ENCODE results near the gene EZH1. TPM values are rescaled to one million over a fixed set of nuclear protein-coding genes. Genes with fewer than 3 reads are reported as not detected.

Gene EZH1
- total and polyA plus RNA-seq, 4 donors, result 28.7 to 53.5 (median 42.8) TPM

DNA sequence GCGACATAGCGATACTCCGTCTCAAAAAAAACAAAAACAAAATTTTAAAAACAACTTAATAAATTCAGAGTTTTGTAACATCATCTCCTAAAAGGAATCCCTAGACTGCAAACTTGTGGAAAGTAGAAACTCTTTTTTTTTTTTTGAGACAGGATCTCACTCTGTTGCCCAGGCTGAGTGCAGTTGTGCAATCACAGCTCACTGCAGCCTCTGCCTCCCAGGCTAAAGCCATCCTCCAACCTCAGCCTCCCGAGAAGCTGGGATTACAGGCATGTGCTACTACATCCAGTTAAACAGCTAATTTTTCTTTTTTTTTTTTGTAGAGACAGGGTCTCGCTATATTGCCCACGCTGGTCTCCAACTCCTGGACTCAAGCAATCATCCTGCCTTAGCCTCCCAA, 19.7 kb downstream of the EZH1 start:
- Histone ChIP-seq H3K27ac (ENCODE audit: low read depth, low read length) (no peak overlapping the region), H3K36me3 (ENCODE audit: control insufficient read depth, insufficient read depth, low read length) (peaks cover 60% of the 10 kb centered on the region), H3K9me3 (ENCODE audit: control insufficient read depth, insufficient read depth, low read length) (no peaks in the 10 kb centered on the region), H3K4me3 (ENCODE audit: low read depth, low read length) (no peak overlapping the region), H3K4me1 (ENCODE audit: control insufficient read depth, insufficient read depth, low read length) (no peaks in the 10 kb centered on the region), H3K27me3 (ENCODE audit: control insufficient read depth, insufficient read depth, low read length) (no peaks in the 10 kb centered on the region)
- 100% methylated on average over 3 of the region's 6 CpGs for WGBS (ENCODE audit: insufficient coverage)
- DNase-seq (ENCODE audit: low read depth in 4 of 6, low spot score in 6 of 6), result no peak

DNA sequence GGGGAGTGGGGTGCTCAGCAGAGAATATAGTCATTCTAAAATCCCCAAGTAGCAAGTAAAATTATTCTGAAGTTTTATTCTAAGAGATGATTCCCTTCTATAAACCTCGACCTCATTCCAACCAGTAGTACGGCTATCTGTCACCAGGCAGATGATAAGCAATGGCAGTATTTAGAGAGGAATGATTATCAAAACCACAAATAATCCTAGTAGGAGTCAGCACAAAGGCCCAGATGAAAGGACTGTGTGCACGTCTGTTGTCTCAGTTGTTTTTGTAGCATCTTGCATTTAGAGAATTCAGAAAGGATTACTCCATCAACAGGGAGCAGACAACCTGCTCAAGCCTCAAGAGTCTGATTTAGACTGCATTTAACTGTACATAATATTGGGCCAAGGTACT, 21.2 kb downstream of the EZH1 start:
- Histone ChIP-seq H3K4me3 (ENCODE audit: low read depth, low read length) (no peak overlapping the region), H3K9me3 (ENCODE audit: control insufficient read depth, insufficient read depth, low read length) (no peaks in the 10 kb centered on the region), H3K27ac (ENCODE audit: low read depth, low read length) (no peak overlapping the region), H3K36me3 (ENCODE audit: control insufficient read depth, insufficient read depth, low read length) (peaks cover 58% of the 10 kb centered on the region), H3K4me1 (ENCODE audit: control insufficient read depth, insufficient read depth, low read length) (no peaks in the 10 kb centered on the region), H3K27me3 (ENCODE audit: control insufficient read depth, insufficient read depth, low read length) (no peaks in the 10 kb centered on the region)
- WGBS (ENCODE audit: insufficient coverage), result no CpG with 5 or more reads among the region's 3 CpGs
- DNase-seq (ENCODE audit: low read depth in 4 of 6, low spot score in 6 of 6), result no peak

DNA sequence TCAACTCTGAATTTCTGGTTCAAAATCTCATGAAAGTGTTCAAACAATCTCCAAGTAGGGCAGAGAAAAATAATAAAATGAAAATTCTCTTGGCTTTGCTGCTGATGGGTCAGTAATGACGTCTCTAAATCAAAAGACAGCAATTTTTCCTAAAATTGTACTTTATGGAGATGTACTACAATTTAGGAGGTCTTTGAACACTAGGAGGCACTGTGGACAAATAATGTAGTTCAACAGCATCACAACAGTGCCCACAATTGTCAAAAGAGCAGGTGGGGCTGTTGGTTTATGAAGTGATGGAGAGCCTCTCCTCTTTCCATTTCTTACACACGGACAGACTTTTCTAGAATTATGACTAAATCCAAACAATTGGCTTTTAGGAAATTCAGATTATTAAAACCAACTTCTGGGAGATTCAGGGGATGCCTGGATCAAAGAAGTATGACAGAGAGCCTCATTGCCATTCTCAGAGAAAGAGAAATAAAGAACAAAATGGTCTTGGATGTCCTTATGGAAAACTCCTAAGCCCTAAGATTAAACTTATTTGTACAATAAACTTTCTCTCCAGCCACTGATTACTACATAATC, 23.8 kb downstream of the EZH1 start:
- H3K4me3 ChIP-seq (ENCODE audit: low read depth, low read length), result no peak overlapping the region
- H3K27me3 ChIP-seq (ENCODE audit: control insufficient read depth, insufficient read depth, low read length), result no peaks in the 10 kb centered on the region
- no peaks in the 10 kb centered on the region for H3K9me3 ChIP-seq (ENCODE audit: control insufficient read depth, insufficient read depth, low read length)
- no CpG with 5 or more reads among the region's 2 CpGs for WGBS (ENCODE audit: insufficient coverage)
- H3K4me1 ChIP-seq (ENCODE audit: control insufficient read depth, insufficient read depth, low read length), result no peaks in the 10 kb centered on the region
- peak in 5 of 6 donors; percentile 28 to 89 (median 57) for DNase-seq (ENCODE audit: low read depth in 4 of 6, low spot score in 6 of 6)
- peaks cover 53% of the 10 kb centered on the region for H3K36me3 ChIP-seq (ENCODE audit: control insufficient read depth, insufficient read depth, low read length)
- H3K27ac ChIP-seq (ENCODE audit: low read depth, low read length), result no peak overlapping the region

DNA sequence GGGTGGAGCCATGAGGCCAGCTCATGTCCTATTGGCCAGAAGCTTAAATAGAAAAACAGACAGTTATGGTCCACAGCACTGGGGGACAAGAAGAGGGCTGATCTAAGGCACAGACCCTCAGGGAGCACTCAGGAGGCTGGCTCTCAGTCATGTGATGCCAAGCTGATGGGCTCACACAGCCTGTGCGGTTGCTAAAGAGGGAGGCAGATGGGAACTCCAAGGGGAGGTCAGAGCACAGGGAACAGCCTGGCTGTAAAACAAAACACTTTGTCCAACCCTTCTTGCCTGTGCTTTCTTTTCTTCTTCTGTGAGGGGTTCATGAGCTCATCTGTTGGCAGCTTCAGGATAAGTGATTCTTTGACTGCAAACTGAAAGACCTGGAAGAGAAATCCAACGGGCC, 35.3 kb downstream of the EZH1 start:
- Histone ChIP-seq H3K9me3 (ENCODE audit: control insufficient read depth, insufficient read depth, low read length) (no peaks in the 10 kb centered on the region), H3K27ac (ENCODE audit: low read depth, low read length) (no peak overlapping the region), H3K4me3 (ENCODE audit: low read depth, low read length) (no peak overlapping the region), H3K4me1 (ENCODE audit: control insufficient read depth, insufficient read depth, low read length) (no peaks in the 10 kb centered on the region), H3K36me3 (ENCODE audit: control insufficient read depth, insufficient read depth, low read length) (peaks cover 90% of the 10 kb centered on the region), H3K27me3 (ENCODE audit: control insufficient read depth, insufficient read depth, low read length) (no peaks in the 10 kb centered on the region)
- DNase-seq (ENCODE audit: low read depth in 4 of 6, low spot score in 6 of 6), result peak in 1 of 6 donors; percentile 34
- WGBS (ENCODE audit: insufficient coverage), result 67% methylated on average over 2 of the region's 2 CpGs

DNA sequence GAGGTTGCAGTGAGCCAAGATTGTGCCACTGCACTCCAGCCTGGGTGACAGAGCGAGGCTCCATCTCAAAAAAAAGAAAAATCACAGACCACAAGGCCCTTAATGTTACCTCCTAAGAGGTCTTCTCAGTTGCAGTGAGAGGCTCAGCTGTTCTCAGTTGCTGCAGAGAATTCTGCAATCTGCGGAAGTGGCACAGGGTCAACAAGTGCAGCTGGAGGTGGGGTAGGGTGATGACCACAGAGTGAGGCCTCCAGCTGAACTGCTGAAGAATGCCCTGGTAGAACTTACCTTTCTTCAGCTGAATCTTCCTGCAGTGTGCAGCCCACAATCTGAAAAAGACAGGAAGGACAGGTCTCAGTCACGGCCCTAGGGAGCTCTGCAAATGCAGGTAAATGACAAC, 36.3 kb downstream of the EZH1 start:
- H3K27me3 ChIP-seq (ENCODE audit: control insufficient read depth, insufficient read depth, low read length), result no peaks in the 10 kb centered on the region
- no peak overlapping the region for H3K27ac ChIP-seq (ENCODE audit: low read depth, low read length)
- no peak for DNase-seq (ENCODE audit: low read depth in 4 of 6, low spot score in 6 of 6)
- no peaks in the 10 kb centered on the region for H3K9me3 ChIP-seq (ENCODE audit: control insufficient read depth, insufficient read depth, low read length)
- H3K4me1 ChIP-seq (ENCODE audit: control insufficient read depth, insufficient read depth, low read length), result no peaks in the 10 kb centered on the region
- WGBS (ENCODE audit: insufficient coverage), result 100% methylated on average over 2 of the region's 3 CpGs
- H3K36me3 ChIP-seq (ENCODE audit: control insufficient read depth, insufficient read depth, low read length), result peaks cover 97% of the 10 kb centered on the region
- H3K4me3 ChIP-seq (ENCODE audit: low read depth, low read length), result no peak overlapping the region

DNA sequence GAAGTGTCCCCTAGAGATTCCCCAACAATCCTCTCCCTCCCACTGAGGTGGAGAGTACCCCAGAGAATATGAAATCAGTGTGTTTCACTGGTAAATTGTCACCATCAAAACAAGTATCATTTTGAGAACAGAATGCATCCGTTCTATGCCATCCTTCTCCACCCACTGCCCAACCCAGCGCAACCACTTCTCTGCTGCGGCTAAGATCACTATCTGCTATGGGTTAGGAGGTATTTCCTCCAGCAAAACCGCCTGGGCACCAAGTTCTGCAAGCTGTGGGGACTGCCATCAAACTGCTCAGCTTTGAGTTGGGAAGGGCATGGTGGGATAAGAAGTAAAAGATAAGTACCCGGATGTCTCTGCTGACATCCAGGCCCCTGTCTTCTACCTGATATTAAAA, 38.1 kb downstream of the EZH1 start:
- no peak for DNase-seq (ENCODE audit: low read depth in 4 of 6, low spot score in 6 of 6)
- Histone ChIP-seq H3K9me3 (ENCODE audit: control insufficient read depth, insufficient read depth, low read length) (no peaks in the 10 kb centered on the region), H3K27me3 (ENCODE audit: control insufficient read depth, insufficient read depth, low read length) (no peaks in the 10 kb centered on the region), H3K4me1 (ENCODE audit: control insufficient read depth, insufficient read depth, low read length) (no peaks in the 10 kb centered on the region), H3K27ac (ENCODE audit: low read depth, low read length) (no peak overlapping the region), H3K36me3 (ENCODE audit: control insufficient read depth, insufficient read depth, low read length) (peaks cover 98% of the 10 kb centered on the region), H3K4me3 (ENCODE audit: low read depth, low read length) (no peak overlapping the region)
- no CpG with 5 or more reads among the region's 5 CpGs for WGBS (ENCODE audit: insufficient coverage)

DNA sequence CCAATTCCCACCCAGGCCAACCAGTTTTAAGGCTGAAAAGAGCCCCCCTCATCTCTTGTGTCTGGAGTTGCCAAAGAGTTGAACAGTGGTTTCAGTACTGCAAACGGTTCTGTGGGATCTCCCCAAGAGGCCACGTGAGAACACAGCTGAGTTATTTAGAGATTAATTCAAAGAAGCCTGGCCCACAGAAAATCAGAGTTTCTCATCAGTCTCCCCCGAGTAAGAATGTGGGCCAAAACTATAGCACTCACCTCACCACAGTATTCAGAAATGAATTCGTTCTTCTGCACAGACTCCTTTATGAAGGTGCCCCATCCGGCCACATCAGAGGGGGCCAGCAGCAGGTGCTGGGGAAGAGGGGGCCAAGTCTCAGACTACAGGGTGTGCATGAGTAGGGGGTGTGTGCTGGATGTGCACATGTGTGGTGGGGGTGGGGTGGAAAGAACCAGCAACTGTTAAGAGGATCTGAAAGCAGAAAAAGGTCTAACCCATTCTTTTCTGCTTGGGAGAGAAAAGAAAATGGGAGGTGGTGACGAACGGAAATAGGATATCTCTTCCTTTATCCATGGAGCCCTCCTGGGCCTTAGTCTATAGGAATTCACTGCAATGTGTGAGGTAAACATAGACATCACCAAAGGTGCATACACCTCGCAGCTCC, 39.9 kb downstream of the EZH1 start:
- Histone ChIP-seq H3K4me3 (ENCODE audit: low read depth, low read length) (no peak overlapping the region), H3K36me3 (ENCODE audit: control insufficient read depth, insufficient read depth, low read length) (peaks cover 92% of the 10 kb centered on the region), H3K9me3 (ENCODE audit: control insufficient read depth, insufficient read depth, low read length) (no peaks in the 10 kb centered on the region), H3K27me3 (ENCODE audit: control insufficient read depth, insufficient read depth, low read length) (no peaks in the 10 kb centered on the region), H3K27ac (ENCODE audit: low read depth, low read length) (no peak overlapping the region), H3K4me1 (ENCODE audit: control insufficient read depth, insufficient read depth, low read length) (no peaks in the 10 kb centered on the region)
- no peak for DNase-seq (ENCODE audit: low read depth in 4 of 6, low spot score in 6 of 6)
- WGBS (ENCODE audit: insufficient coverage), result 100% methylated on average over 2 of the region's 8 CpGs

DNA sequence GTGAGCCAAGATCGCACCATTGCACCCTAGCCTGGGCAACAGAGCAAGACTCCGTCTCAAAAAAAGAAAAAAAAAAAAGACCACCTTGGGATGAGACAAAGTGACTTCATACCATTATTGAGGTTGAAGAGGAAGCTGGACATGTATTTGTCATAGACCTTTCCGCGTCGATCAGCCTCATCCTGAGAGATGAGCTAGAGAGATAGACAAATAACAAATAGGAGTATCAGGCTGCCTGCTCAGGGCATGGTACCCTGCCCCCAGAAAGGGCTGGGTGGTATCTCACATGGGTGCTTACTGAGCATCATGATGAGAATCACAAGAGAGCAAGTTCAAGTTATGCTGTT, 40.4 kb downstream of the EZH1 start:
- no peak overlapping the region for H3K27ac ChIP-seq (ENCODE audit: low read depth, low read length)
- WGBS (ENCODE audit: insufficient coverage), result no CpG with 5 or more reads among the region's 5 CpGs
- peaks cover 87% of the 10 kb centered on the region for H3K36me3 ChIP-seq (ENCODE audit: control insufficient read depth, insufficient read depth, low read length)
- H3K9me3 ChIP-seq (ENCODE audit: control insufficient read depth, insufficient read depth, low read length), result no peaks in the 10 kb centered on the region
- DNase-seq (ENCODE audit: low read depth in 4 of 6, low spot score in 6 of 6), result no peak
- no peaks in the 10 kb centered on the region for H3K27me3 ChIP-seq (ENCODE audit: control insufficient read depth, insufficient read depth, low read length)
- no peaks in the 10 kb centered on the region for H3K4me1 ChIP-seq (ENCODE audit: control insufficient read depth, insufficient read depth, low read length)
- H3K4me3 ChIP-seq (ENCODE audit: low read depth, low read length), result no peak overlapping the region

DNA sequence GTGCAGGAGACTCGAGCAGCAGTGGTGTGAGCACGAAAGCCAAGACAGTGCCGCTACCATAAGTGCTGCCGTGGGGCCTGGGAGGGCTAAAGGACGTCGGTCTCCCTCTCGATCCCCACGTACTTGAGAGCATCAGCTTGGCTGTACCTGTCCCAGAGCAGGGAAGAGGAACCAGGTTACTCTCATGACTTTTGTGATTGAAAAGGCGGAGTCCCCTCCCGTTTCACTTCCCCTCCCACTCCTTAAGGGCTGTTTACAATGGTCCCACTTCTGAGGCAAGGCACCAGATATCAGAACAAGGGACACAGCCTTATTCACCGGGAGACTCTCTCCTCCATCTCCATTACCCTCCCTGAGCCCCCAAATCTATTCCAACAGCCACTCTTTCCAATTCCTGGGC, 42.4 kb downstream of the EZH1 start:
- H3K4me3 ChIP-seq (ENCODE audit: low read depth, low read length), result no peak overlapping the region
- H3K9me3 ChIP-seq (ENCODE audit: control insufficient read depth, insufficient read depth, low read length), result no peaks in the 10 kb centered on the region
- H3K36me3 ChIP-seq (ENCODE audit: control insufficient read depth, insufficient read depth, low read length), result peaks cover 84% of the 10 kb centered on the region
- no peaks in the 10 kb centered on the region for H3K4me1 ChIP-seq (ENCODE audit: control insufficient read depth, insufficient read depth, low read length)
- DNase-seq (ENCODE audit: low read depth in 4 of 6, low spot score in 6 of 6), result no peak
- H3K27me3 ChIP-seq (ENCODE audit: control insufficient read depth, insufficient read depth, low read length), result no peaks in the 10 kb centered on the region
- no peak overlapping the region for H3K27ac ChIP-seq (ENCODE audit: low read depth, low read length)
- 92% methylated on average over 11 of the region's 11 CpGs for WGBS (ENCODE audit: insufficient coverage)

DNA sequence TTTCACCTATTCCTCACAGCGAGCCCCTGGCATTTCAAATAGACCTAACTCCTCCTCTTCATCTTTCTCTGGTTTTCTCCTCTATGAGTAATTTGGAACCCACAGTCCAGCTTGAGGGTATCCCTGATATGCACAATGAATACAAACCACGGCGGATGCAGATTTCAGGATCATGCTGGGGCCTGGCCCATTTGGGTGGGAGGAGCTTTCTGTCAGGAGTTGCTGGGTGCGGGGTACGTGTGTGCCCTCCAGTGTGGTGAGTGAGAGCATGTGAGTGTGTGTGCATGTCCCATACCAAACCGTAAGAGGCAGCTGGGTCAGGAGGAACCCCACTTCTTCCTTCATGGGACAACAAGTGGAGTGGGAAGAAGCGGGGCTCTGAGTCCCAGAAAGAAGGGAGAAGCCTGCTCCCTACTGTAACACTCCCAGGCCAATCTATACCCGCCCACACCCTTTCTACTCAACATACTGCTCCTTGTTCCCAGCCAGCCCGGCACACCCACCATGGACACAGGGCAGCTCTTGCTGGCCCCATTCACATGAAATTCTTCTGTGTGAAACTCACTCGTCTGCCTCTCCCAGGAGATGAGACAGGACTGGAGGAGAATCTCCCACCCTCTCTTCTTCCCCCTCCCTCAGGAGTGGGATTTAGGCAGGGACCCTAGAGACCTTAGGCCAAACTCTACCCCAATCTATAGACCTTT, 44.1 kb downstream of the EZH1 start:
- no peaks in the 10 kb centered on the region for H3K9me3 ChIP-seq (ENCODE audit: control insufficient read depth, insufficient read depth, low read length)
- no peaks in the 10 kb centered on the region for H3K27me3 ChIP-seq (ENCODE audit: control insufficient read depth, insufficient read depth, low read length)
- DNase-seq (ENCODE audit: low read depth in 4 of 6, low spot score in 6 of 6), result no peak
- no peak overlapping the region for H3K4me3 ChIP-seq (ENCODE audit: low read depth, low read length)
- H3K36me3 ChIP-seq (ENCODE audit: control insufficient read depth, insufficient read depth, low read length), result peaks cover 78% of the 10 kb centered on the region
- no peak overlapping the region for H3K27ac ChIP-seq (ENCODE audit: low read depth, low read length)
- WGBS (ENCODE audit: insufficient coverage), result 89% methylated on average over 4 of the region's 10 CpGs
- no peaks in the 10 kb centered on the region for H3K4me1 ChIP-seq (ENCODE audit: control insufficient read depth, insufficient read depth, low read length)

All from spinal cord (tissue), 10 donors.